ENCODE data around the gene ATG101.

ATG101 gene

GRCh38 chr12:52082669-52082987 lies 12.8 kb downstream of the ATG101 start:
- Histone ChIP-seq H3K27ac (no peak overlapping the region; a peak in 1 of 22 replicates), H3K4me3 (no peak overlapping the region), H3K4me2 (peak overlapping the region; percentile 82 to 95 (median 87)), H3K36me3 (peaks cover 21 to 26% (median 26%) of the 10 kb centered on the region in 11 experiments), H3K9ac (peak overlapping the region in 5 of 11 experiments; percentile 50 to 62 (median 56); a peak in 5 of 22 replicates), H3K9me3 (replicated peaks in 1 of 11) (no peaks in the 10 kb centered on the region), H4K20me1 (peaks cover 10 to 57% (median 56%) of the 10 kb centered on the region in 11 experiments; a peak in 21 of 22 replicates), H3K4me1 (peaks cover 31 to 81% (median 68%) of the 10 kb centered on the region in 10 experiments), H3K27me3 (peaks cover 0 to 5% (median 0%) of the 10 kb centered on the region in 11 experiments; a peak in 1 of 22 replicates)
- no peak for TF ChIP-seq Cebpa-rat (IDR thresholded peaks at IDR 0.05)

GRCh38 chr12:52082988-52083637 lies 13.3 kb downstream of the ATG101 start:
- H3K4me3 ChIP-seq, result no peak overlapping the region
- H3K27me3 ChIP-seq, result peaks cover 0 to 5% (median 0%) of the 10 kb centered on the region in 11 experiments; a peak in 1 of 22 replicates
- peak overlapping the region in 10 of 11 experiments; percentile 82 to 95 (median 88); a peak in 20 of 22 replicates for H3K4me2 ChIP-seq
- H3K4me1 ChIP-seq, result peaks cover 31 to 82% (median 72%) of the 10 kb centered on the region in 10 experiments
- peak overlapping the region in 3 of 11 experiments; percentile 51 to 62 (median 56); a peak in 4 of 22 replicates for H3K9ac ChIP-seq
- H3K36me3 ChIP-seq, result peaks cover 16 to 21% (median 21%) of the 10 kb centered on the region in 11 experiments; a peak in 21 of 22 replicates
- peaks cover 6 to 52% (median 51%) of the 10 kb centered on the region in 11 experiments; a peak in 21 of 22 replicates for H4K20me1 ChIP-seq
- H3K27ac ChIP-seq, result no peak overlapping the region
- H3K9me3 ChIP-seq (replicated peaks in 1 of 11), result no peaks in the 10 kb centered on the region
- no peak for TF ChIP-seq Cebpa-rat (IDR thresholded peaks at IDR 0.05)

- H3K4me3 ChIP-seq, result no peak overlapping the region
- H3K27ac ChIP-seq, result no peak overlapping the region
- peak overlapping the region in 5 of 11 experiments; percentile 83 to 94 (median 90); a peak in 6 of 22 replicates for H3K4me2 ChIP-seq
- H3K4me1 ChIP-seq, result peaks cover 31 to 86% (median 75%) of the 10 kb centered on the region in 10 experiments
- no peak for TF ChIP-seq Cebpa-rat (IDR thresholded peaks at IDR 0.05)
- H3K36me3 ChIP-seq, result peaks cover 11 to 16% (median 16%) of the 10 kb centered on the region in 11 experiments; a peak in 21 of 22 replicates
- H3K27me3 ChIP-seq, result peaks cover 0 to 5% (median 0%) of the 10 kb centered on the region in 11 experiments; a peak in 1 of 22 replicates
- H3K9me3 ChIP-seq (replicated peaks in 1 of 11), result no peaks in the 10 kb centered on the region
- H3K9ac ChIP-seq, result no peak overlapping the region
- H4K20me1 ChIP-seq, result peaks cover under 1 to 47% (median 46%) of the 10 kb centered on the region in 11 experiments; a peak in 21 of 22 replicates
These were observed 13.8 kb downstream of the ATG101 start for GRCh38 chr12:52083638-52083996.

- Histone ChIP-seq H3K4me3 (no peak overlapping the region), H3K9me3 (replicated peaks in 1 of 11) (no peaks in the 10 kb centered on the region), H3K27me3 (peaks cover 0 to 5% (median 0%) of the 10 kb centered on the region in 11 experiments; a peak in 1 of 22 replicates), H3K27ac (no peak overlapping the region), H4K20me1 (peaks cover 0 to 36% (median 35%) of the 10 kb centered on the region in 11 experiments; a peak in 18 of 22 replicates), H3K9ac (peak overlapping the region in 4 of 11 experiments; percentile 7 to 35 (median 28); a peak in 6 of 22 replicates), H3K4me2 (peak overlapping the region in 7 of 11 experiments; percentile 3 to 45 (median 38); a peak in 12 of 22 replicates), H3K4me1 (peaks cover 31 to 84% (median 73%) of the 10 kb centered on the region in 10 experiments), H3K36me3 (peaks cover under 1 to 6% (median 5%) of the 10 kb centered on the region in 11 experiments; a peak in 17 of 22 replicates)
- TF ChIP-seq Cebpa-rat (IDR thresholded peaks at IDR 0.05), result no peak
These were observed 14.9 kb downstream of the ATG101 start for GRCh38 chr12:52084491-52085231.

GRCh38 chr12:52085682-52086180 lies 16.0 kb downstream of the ATG101 start:
- H3K4me1 ChIP-seq, result peaks cover 23 to 73% (median 62%) of the 10 kb centered on the region in 10 experiments
- TF ChIP-seq Cebpa-rat (IDR thresholded peaks at IDR 0.05), result no peak
- no peak overlapping the region for H3K9ac ChIP-seq
- H3K27ac ChIP-seq, result no peak overlapping the region
- H3K4me2 ChIP-seq, result peak overlapping the region in 1 of 11 experiments; percentile 43; a peak in 1 of 22 replicates
- no peaks in the 10 kb centered on the region for H3K36me3 ChIP-seq
- no peaks in the 10 kb centered on the region for H3K9me3 ChIP-seq (replicated peaks in 1 of 11)
- H3K4me3 ChIP-seq, result no peak overlapping the region
- H4K20me1 ChIP-seq, result peaks cover 0 to 26% (median 24%) of the 10 kb centered on the region in 11 experiments; a peak in 17 of 22 replicates
- H3K27me3 ChIP-seq, result peaks cover 0 to 5% (median 0%) of the 10 kb centered on the region in 11 experiments; a peak in 1 of 22 replicates

GRCh38 chr12:52086366-52086765 lies 16.6 kb downstream of the ATG101 start:
- H3K27ac ChIP-seq, result no peak overlapping the region
- peaks cover 0 to 19% (median 18%) of the 10 kb centered on the region in 11 experiments; a peak in 17 of 22 replicates for H4K20me1 ChIP-seq
- H3K9me3 ChIP-seq (replicated peaks in 1 of 11), result no peaks in the 10 kb centered on the region
- no peak overlapping the region for H3K4me3 ChIP-seq
- no peaks in the 10 kb centered on the region for H3K36me3 ChIP-seq
- peaks cover 17 to 67% (median 56%) of the 10 kb centered on the region in 10 experiments for H3K4me1 ChIP-seq
- H3K4me2 ChIP-seq, result no peak overlapping the region; a peak in 2 of 22 replicates
- no peak overlapping the region for H3K9ac ChIP-seq
- no peak for TF ChIP-seq Cebpa-rat (IDR thresholded peaks at IDR 0.05)
- peaks cover 0 to 5% (median 0%) of the 10 kb centered on the region in 11 experiments; a peak in 1 of 22 replicates for H3K27me3 ChIP-seq

- Histone ChIP-seq H3K27ac (no peak overlapping the region), H3K4me2 (peak overlapping the region in 7 of 11 experiments; percentile 5 to 86 (median 48); a peak in 8 of 22 replicates), H3K9ac (no peak overlapping the region; a peak in 1 of 22 replicates), H3K9me3 (replicated peaks in 1 of 11) (no peaks in the 10 kb centered on the region), H3K27me3 (peaks cover 0 to 5% (median 0%) of the 10 kb centered on the region in 11 experiments; a peak in 1 of 22 replicates), H3K4me1 (peaks cover 9 to 58% (median 47%) of the 10 kb centered on the region in 10 experiments), H3K4me3 (no peak overlapping the region), H4K20me1 (peaks cover 0 to 11% (median 10%) of the 10 kb centered on the region in 11 experiments; a peak in 14 of 22 replicates), H3K36me3 (no peaks in the 10 kb centered on the region)
- no peak for TF ChIP-seq Cebpa-rat (IDR thresholded peaks at IDR 0.05)
These were observed 17.4 kb downstream of the ATG101 start for GRCh38 chr12:52086944-52087835.

All from BLaER1 treated with 17β-estradiol and CSF1 and Interleukin-3, amounts not matched to agents 10 nM and 100 nM (cell line).